HG02840 (cell line): Measurements from ENCODE around the gene ZBTB20.

Experiments
- ATAC-seq: cut with Tn5 transposase; IDR thresholded peaks from one replicate; pipeline ENCODE4 v1.9.1; 2021; ENCODE audit warnings: mild to moderate bottlenecking, moderate library complexity, moderate number of reproducible peaks; ENCODE audit not compliant: unreplicated experiment, low FRiP score

The ZBTB20 gene

GRCh38 chr3:114295946-114296345 lies 851.1 kb downstream of the ZBTB20 start:
- no peak for ATAC-seq

GRCh38 chr3:114294940-114295480 lies 852.1 kb downstream of the ZBTB20 start:
- ATAC-seq: no peak

GRCh38 chr3:114293838-114294535 lies 853.1 kb downstream of the ZBTB20 start, which contains the start of gene TIGIT:
TIGIT (plus strand) TSS chr3:114294028; CDS start chr3:114294062, 34 bp downstream.
- no peak for ATAC-seq

GRCh38 chr3:114290911-114291901 lies 855.9 kb downstream of the ZBTB20 start:
- ATAC-seq: peak; percentile 91

GRCh38 chr3:114286266-114286665 lies 860.8 kb downstream of the ZBTB20 start:
- ATAC-seq: no peak

- ATAC-seq: no peak
Observed at GRCh38 chr3:114285648-114286230, 861.3 kb downstream of the ZBTB20 start.

- no peak for ATAC-seq
Observed at GRCh38 chr3:114284644-114285043, 862.4 kb downstream of the ZBTB20 start.
